ENCODE measurements around the gene TMLHE.
"Not testable (repeated sequence)": the region's sequence is repeated elsewhere in the genome, so short reads cannot be mapped to it uniquely, and the experiment has no call there.

Gene TMLHE

DNA sequence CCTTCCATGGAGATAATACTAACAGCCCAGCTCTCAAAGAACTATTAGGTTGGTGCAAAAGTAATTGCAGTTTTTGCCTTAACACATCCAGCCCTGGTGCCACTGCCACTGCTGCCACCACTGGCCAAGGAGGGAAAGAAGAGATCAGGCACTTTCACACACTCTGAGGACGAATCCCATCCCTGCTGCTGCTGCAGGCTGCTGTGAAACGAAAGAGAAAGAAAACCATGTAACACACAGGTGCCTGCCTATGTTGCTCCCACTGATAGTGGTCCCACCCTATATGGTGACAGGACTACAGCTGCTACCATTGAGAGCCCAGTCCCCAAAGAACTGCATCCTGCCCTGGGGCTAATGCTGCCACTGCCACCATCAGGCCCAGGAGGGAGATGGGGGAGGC is 35.1 kb downstream of the TMLHE start:
- peaks cover 7% of the 10 kb centered on the region for H3K4me1 Mint-ChIP-seq (ENCODE audit: low read depth)
- no peak overlapping the region for H3K4me3 Mint-ChIP-seq
- peaks cover 35% of the 10 kb centered on the region for H3K36me3 Mint-ChIP-seq (ENCODE audit: low read depth)
- peaks cover 12% of the 10 kb centered on the region for H3K9me3 Mint-ChIP-seq
- H3K27ac Mint-ChIP-seq, result no peak overlapping the region
- peak; percentile 24 for DNase-seq
- no peaks in the 10 kb centered on the region for H3K27me3 Mint-ChIP-seq

GRCh38 chrX:155563099-155563498 is 49.7 kb downstream of the TMLHE start:
- no peak for DNase-seq
- H3K9me3 Mint-ChIP-seq, result peaks cover 3% of the 10 kb centered on the region
- H3K27ac Mint-ChIP-seq, result no peak overlapping the region
- no peaks in the 10 kb centered on the region for H3K4me1 Mint-ChIP-seq (ENCODE audit: low read depth)
- H3K4me3 Mint-ChIP-seq, result no peak overlapping the region
- no peaks in the 10 kb centered on the region for H3K27me3 Mint-ChIP-seq
- peaks cover 4% of the 10 kb centered on the region for H3K36me3 Mint-ChIP-seq (ENCODE audit: low read depth)

- H3K4me3 Mint-ChIP-seq, result no peak overlapping the region
- no peaks in the 10 kb centered on the region for H3K27me3 Mint-ChIP-seq
- peaks cover 48% of the 10 kb centered on the region for H3K36me3 Mint-ChIP-seq (ENCODE audit: low read depth)
- no peaks in the 10 kb centered on the region for H3K4me1 Mint-ChIP-seq (ENCODE audit: low read depth)
- no peak overlapping the region for H3K27ac Mint-ChIP-seq
- DNase-seq, result no peak
- H3K9me3 Mint-ChIP-seq, result peaks cover 15% of the 10 kb centered on the region
Observed at GRCh38 chrX:155544881-155545280, 67.9 kb downstream of the TMLHE start.

DNA sequence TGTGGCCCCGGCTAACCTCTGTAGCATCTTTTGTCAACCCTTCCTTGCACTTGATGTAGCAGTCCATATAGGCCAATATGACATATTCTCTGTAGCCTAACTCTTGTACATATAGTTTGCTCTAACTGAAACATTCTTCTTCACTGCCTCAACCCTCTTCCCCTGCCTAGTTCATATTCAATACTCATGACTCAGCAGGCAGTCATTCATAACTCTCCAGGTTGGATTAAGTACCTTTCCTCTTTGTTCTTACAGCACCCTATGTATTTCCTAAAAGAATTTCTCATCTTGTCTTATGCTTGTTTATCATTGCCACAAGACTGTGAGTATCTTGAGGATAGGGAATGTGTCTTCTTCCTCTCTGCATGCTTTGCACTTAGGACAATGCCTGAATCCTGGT is 76.9 kb downstream of the TMLHE start:
- Mint-ChIP-seq H3K36me3 (ENCODE audit: low read depth) (peaks cover 31% of the 10 kb centered on the region), H3K9me3 (peaks cover 4% of the 10 kb centered on the region), H3K27me3 (no peaks in the 10 kb centered on the region), H3K4me3 (no peak overlapping the region), H3K4me1 (ENCODE audit: low read depth) (no peaks in the 10 kb centered on the region), H3K27ac (no peak overlapping the region)
- DNase-seq, result no peak

- Mint-ChIP-seq H3K27me3 (no peaks in the 10 kb centered on the region), H3K36me3 (ENCODE audit: low read depth) (peaks cover 40% of the 10 kb centered on the region), H3K9me3 (peaks cover 4% of the 10 kb centered on the region), H3K27ac (no peak overlapping the region), H3K4me1 (ENCODE audit: low read depth) (no peaks in the 10 kb centered on the region), H3K4me3 (no peak overlapping the region)
- no peak for DNase-seq
Observed at GRCh38 chrX:155534800-155535199, 78.0 kb downstream of the TMLHE start.

DNA sequence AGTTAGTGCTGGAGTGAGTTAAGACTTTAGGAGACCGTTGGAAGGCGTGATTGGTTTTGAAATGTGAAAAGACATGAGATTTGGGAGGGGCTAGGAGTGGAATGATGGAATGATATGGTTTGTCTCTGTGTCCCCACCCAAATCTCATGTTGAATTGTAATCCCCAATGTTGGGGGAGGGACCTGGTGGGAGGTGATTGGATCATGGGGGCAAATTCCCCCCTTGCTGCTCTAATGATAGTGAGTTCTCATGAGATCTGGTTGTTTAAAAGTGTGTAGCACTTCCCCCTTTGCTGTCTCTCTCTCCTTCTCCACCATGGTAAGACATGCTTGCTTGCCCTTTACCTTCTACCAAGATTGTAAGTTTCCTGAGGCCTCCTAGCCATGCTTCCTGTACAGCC is 85.7 kb downstream of the TMLHE start:
- H3K4me3 Mint-ChIP-seq; H3K27me3 Mint-ChIP-seq; DNase-seq; H3K4me1 Mint-ChIP-seq (ENCODE audit: low read depth); H3K27ac Mint-ChIP-seq: not testable (repeated sequence)
- Mint-ChIP-seq H3K36me3 (ENCODE audit: low read depth) (peaks cover 81% of the 10 kb centered on the region), H3K9me3 (peaks cover 25% of the 10 kb centered on the region)

DNA sequence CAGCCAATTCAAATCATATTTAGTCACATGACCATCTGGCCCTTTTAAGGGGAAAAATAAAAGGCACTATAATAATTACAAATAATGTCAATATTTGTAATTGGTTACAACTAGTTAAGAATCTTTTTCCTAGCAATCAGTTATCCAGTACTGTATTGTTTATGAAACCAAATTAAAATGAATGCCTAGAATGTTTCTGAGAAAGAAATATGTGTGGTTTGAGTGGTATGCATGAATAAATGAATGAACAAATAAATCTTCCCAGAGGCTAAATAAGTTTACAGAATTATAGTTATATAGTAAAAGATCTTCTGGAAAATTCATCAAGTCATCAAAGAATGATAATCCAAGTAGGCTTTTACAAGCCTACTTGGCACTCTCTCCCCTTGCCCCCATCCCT is 98.5 kb downstream of the TMLHE start:
- Mint-ChIP-seq H3K27me3 (no peaks in the 10 kb centered on the region), H3K9me3 (peaks cover 8% of the 10 kb centered on the region), H3K4me3 (no peak overlapping the region), H3K27ac (no peak overlapping the region), H3K4me1 (ENCODE audit: low read depth) (no peaks in the 10 kb centered on the region), H3K36me3 (ENCODE audit: low read depth) (peaks cover 38% of the 10 kb centered on the region)
- no peak for DNase-seq

GRCh38 chrX:155505296-155505695 is 107.5 kb downstream of the TMLHE start:
- no peaks in the 10 kb centered on the region for H3K9me3 Mint-ChIP-seq
- peaks cover 23% of the 10 kb centered on the region for H3K36me3 Mint-ChIP-seq (ENCODE audit: low read depth)
- DNase-seq, result no peak
- H3K4me3 Mint-ChIP-seq, result no peak overlapping the region
- H3K27me3 Mint-ChIP-seq, result no peaks in the 10 kb centered on the region
- no peak overlapping the region for H3K27ac Mint-ChIP-seq
- no peaks in the 10 kb centered on the region for H3K4me1 Mint-ChIP-seq (ENCODE audit: low read depth)

DNA sequence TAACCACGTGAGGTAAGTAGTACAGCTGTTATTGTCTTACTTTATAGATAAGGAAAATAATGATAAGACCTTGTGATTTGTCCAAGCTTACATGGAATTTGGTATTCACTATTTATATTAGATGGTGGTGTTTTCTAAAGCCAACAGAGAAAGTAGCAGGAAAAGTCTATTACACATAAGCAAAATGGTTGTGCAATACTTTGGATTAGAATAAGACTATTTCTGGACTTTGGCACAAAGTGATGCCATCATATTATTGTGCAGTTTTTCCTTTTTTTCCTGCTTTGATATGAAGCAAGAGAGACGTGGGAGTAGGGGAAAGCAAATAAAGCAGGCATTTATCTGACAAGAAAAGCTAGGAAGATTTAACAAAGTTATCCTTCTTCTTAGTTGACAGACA is 117.6 kb downstream of the TMLHE start:
- H3K27me3 Mint-ChIP-seq; H3K36me3 Mint-ChIP-seq (ENCODE audit: low read depth); H3K27ac Mint-ChIP-seq; H3K9me3 Mint-ChIP-seq; DNase-seq; H3K4me3 Mint-ChIP-seq; H3K4me1 Mint-ChIP-seq (ENCODE audit: low read depth): not testable (repeated sequence)

DNA sequence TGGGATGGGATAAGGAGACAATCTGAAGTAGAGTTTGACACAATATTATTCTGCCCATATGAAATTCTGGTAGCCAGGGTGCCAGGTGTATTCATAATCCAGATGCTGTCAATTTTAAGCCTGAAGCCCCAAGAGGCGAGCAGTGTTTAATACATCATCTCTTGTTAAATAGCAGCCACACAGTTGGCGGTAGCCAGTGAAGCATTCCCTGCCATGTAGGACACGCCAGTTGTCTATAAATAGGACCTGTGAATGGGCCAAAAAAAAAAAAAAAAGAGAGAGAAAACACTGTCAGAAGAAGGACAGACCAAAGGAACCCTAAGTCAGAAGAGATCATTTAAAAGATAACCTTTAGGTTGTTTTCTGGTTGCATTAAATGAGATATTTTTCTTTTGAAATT is 121.3 kb downstream of the TMLHE start:
- not testable (repeated sequence) for H3K4me3 Mint-ChIP-seq; H3K36me3 Mint-ChIP-seq (ENCODE audit: low read depth); H3K9me3 Mint-ChIP-seq; H3K27ac Mint-ChIP-seq; DNase-seq; H3K27me3 Mint-ChIP-seq; H3K4me1 Mint-ChIP-seq (ENCODE audit: low read depth)

- not testable (repeated sequence) for H3K36me3 Mint-ChIP-seq (ENCODE audit: low read depth)
Observed at GRCh38 chrX:155477136-155477535, 135.6 kb downstream of the TMLHE start.

GRCh38 chrX:155466269-155466938 is 146.3 kb downstream of the TMLHE start:
- DNase-seq; H3K9me3 Mint-ChIP-seq; H3K27me3 Mint-ChIP-seq; H3K4me3 Mint-ChIP-seq; H3K4me1 Mint-ChIP-seq (ENCODE audit: low read depth); H3K36me3 Mint-ChIP-seq (ENCODE audit: low read depth); H3K27ac Mint-ChIP-seq: not testable (repeated sequence)

More at GRCh38 chrX:155477136-155477535, 135.6 kb downstream of the TMLHE start:
- not testable (repeated sequence) for H3K9me3 Mint-ChIP-seq; H3K4me1 Mint-ChIP-seq (ENCODE audit: low read depth); H3K27me3 Mint-ChIP-seq; DNase-seq; H3K27ac Mint-ChIP-seq; H3K4me3 Mint-ChIP-seq

- not testable (repeated sequence) for H3K4me1 Mint-ChIP-seq (ENCODE audit: low read depth); DNase-seq; H3K9me3 Mint-ChIP-seq; H3K27me3 Mint-ChIP-seq; H3K27ac Mint-ChIP-seq; H3K36me3 Mint-ChIP-seq (ENCODE audit: low read depth); H3K4me3 Mint-ChIP-seq
Observed at GRCh38 chrX:155460501-155460900, 152.3 kb downstream of the TMLHE start.

DNA sequence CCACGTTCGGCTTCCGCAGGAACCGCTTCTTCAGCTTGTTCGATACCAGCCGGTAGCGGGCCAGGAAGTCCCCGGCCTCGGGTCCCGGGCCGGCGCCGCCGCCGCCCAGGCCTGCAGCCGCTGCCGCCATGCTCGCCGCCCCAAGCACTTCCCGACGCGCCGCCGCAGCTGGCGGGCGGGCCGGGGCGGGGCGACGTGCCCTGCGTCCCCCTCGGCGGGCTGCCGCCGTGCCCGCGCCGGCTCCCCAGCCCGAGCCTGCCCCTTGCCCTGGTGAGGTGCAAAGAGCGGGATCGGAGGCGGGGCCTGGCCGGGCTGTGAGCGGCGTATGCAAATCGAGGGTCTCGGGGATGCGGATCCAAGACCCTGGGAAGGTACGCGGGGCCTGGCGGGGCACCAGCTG is 154.3 kb downstream of the TMLHE start, which contains the start of gene F8A3:
F8A3 (minus strand) TSS at position 150 of the 400 bp plus-strand sequence; CDS start at position 130, 20 bp downstream.
- not testable (repeated sequence) for H3K36me3 Mint-ChIP-seq (ENCODE audit: low read depth); H3K27ac Mint-ChIP-seq; H3K27me3 Mint-ChIP-seq; H3K4me3 Mint-ChIP-seq; H3K4me1 Mint-ChIP-seq (ENCODE audit: low read depth); DNase-seq; H3K9me3 Mint-ChIP-seq

DNA sequence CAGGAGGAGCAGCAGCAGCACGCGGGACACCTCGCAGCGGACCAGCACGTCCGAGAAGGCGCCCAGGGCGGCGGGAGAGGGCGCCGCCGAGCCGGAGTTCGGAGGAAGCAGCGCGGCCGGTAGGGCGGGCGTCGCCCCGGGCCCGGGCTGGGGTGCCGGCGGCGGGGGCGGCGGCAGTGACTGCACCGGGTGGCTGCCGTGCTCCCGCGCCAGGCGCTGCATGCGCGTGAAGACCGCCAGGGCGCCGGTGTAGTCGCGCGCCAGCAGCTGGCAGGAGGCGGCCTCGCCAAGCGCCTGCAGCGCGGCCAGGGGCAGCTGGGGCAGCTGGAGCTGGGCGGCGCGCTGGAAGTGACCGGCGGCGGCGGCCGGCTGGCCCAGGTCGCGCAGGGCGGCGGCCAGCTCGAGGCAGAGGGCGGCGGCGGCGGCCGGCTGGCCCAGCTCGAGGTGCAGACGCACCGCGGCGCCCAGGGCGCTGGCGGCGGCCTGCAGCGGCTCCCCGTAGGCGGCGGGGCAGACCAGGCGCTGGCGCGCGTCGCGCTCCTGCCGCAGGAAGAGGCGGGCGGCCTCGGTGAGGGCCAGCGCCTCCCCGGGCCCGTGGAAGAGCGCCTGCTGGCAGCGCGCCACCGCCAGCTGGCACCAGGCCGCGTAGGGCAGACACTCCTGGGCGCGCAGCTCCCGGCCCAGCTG is 154.8 kb downstream of the TMLHE start:
- H3K9me3 Mint-ChIP-seq; H3K4me1 Mint-ChIP-seq (ENCODE audit: low read depth); H3K27ac Mint-ChIP-seq; DNase-seq; H3K36me3 Mint-ChIP-seq (ENCODE audit: low read depth); H3K27me3 Mint-ChIP-seq; H3K4me3 Mint-ChIP-seq: not testable (repeated sequence)

Data from activated T-cell treated with anti-CD3 and anti-CD28 coated beads, Interleukin-2, amount 50 U/mL, for 24 hours (primary cell).